ENCODE results near the gene KCNJ2.
A peak's percentile ranks its signal among the peaks of the same experiment; 100 is the strongest.

KCNJ2 gene

GRCh38 chr17:70168977-70169708 is at the start of gene KCNJ2:
Gene KCNJ2 (plus strand): TSS chr17:70169532. CDS start chr17:70175040, 5,508 bp downstream.
- DNase-seq (ENCODE audit: low spot score) = peak; percentile 60

GRCh38 chr17:70119545-70119944 is 49.8 kb upstream of the KCNJ2 start:
- no peak for DNase-seq (ENCODE audit: low spot score)

GRCh38 chr17:70119983-70120382 is 49.3 kb upstream of the KCNJ2 start:
- no peak for DNase-seq (ENCODE audit: low spot score)

- DNase-seq (ENCODE audit: low spot score) = no peak
Observed at GRCh38 chr17:70120425-70120824, 48.9 kb upstream of the KCNJ2 start.

- DNase-seq (ENCODE audit: low spot score) = no peak
Observed at GRCh38 chr17:70121126-70121525, 48.2 kb upstream of the KCNJ2 start.

- DNase-seq (ENCODE audit: low spot score) = no peak
Observed at GRCh38 chr17:70123193-70123592, 46.1 kb upstream of the KCNJ2 start.

GRCh38 chr17:70124723-70125122 is 44.6 kb upstream of the KCNJ2 start:
- DNase-seq (ENCODE audit: low spot score) = no peak

GRCh38 chr17:70127221-70127873 is 42.0 kb upstream of the KCNJ2 start:
- no peak for DNase-seq (ENCODE audit: low spot score)

- DNase-seq (ENCODE audit: low spot score) = no peak
Observed at GRCh38 chr17:70128727-70129238, 40.5 kb upstream of the KCNJ2 start.

- no peak for DNase-seq (ENCODE audit: low spot score)
Observed at GRCh38 chr17:70130289-70130688, 39.0 kb upstream of the KCNJ2 start.

- DNase-seq (ENCODE audit: low spot score) = no peak
Observed at GRCh38 chr17:70132505-70132904, 36.8 kb upstream of the KCNJ2 start.

- DNase-seq (ENCODE audit: low spot score) = no peak
Observed at GRCh38 chr17:70134042-70134441, 35.3 kb upstream of the KCNJ2 start.

GRCh38 chr17:70134777-70135176 is 34.6 kb upstream of the KCNJ2 start:
- DNase-seq (ENCODE audit: low spot score) = no peak

- DNase-seq (ENCODE audit: low spot score) = no peak
Observed at GRCh38 chr17:70136131-70136530, 33.2 kb upstream of the KCNJ2 start.

- peak; percentile 6 for DNase-seq (ENCODE audit: low spot score)
Observed at GRCh38 chr17:70137451-70138230, 31.7 kb upstream of the KCNJ2 start.

- DNase-seq (ENCODE audit: low spot score) = no peak
Observed at GRCh38 chr17:70138291-70138865, 31.0 kb upstream of the KCNJ2 start.

- DNase-seq (ENCODE audit: low spot score) = no peak
Observed at GRCh38 chr17:70139449-70139993, 29.8 kb upstream of the KCNJ2 start.

- peak; percentile 35 for DNase-seq (ENCODE audit: low spot score)
Observed at GRCh38 chr17:70144260-70144846, 25.0 kb upstream of the KCNJ2 start.

GRCh38 chr17:70153210-70153609 is 16.1 kb upstream of the KCNJ2 start:
- no peak for DNase-seq (ENCODE audit: low spot score)

- no peak for DNase-seq (ENCODE audit: low spot score)
Observed at GRCh38 chr17:70157151-70157550, 12.2 kb upstream of the KCNJ2 start.

GRCh38 chr17:70158180-70158579 is 11.2 kb upstream of the KCNJ2 start:
- no peak for DNase-seq (ENCODE audit: low spot score)

- DNase-seq (ENCODE audit: low spot score) = no peak
Observed at GRCh38 chr17:70158591-70158990, 10.7 kb upstream of the KCNJ2 start.

Data from NAMALWA (cell line).